NCI-H1105 (cell line): ENCODE results near the gene STMN1.

Experiments used
- DNase-seq: peaks from one replicate; lab custom pipeline; 2025; lab: John Stamatoyannopoulos, UW

STMN1 gene

DNA sequence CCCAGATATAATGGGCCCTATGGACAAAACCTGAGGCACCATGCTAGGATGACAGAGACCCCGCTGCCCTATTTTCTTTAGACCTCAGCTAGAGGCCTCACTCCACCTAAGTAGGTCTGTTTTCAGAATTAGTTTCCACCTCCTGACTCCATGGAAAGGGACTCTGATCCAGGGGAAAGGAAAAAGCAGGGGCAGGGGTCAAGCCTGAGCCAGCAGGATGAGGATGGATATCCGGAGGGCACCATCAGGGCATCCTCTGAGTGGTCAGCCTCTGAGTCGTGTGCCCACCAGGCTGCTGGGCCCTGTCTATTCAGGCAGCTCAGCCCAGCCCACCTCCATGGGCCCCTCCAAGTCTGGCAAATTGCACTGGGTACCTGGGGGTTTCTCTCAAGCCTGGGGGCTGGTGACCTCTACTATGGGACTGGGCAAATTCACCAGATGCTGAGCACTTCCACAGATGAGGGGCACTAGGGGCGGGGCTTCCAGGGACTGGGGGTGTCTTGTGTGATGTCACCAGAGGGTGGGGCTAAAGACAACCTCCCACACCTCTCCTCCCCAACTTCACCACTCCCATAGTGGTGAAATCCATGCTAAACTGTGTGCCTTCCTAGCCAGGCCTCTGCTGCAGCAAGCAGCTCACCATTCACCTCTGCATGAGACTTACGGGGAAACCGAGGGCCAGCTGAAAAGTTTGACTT is 36.2 kb downstream of the STMN1 start:
- DNase-seq: no peak

DNA sequence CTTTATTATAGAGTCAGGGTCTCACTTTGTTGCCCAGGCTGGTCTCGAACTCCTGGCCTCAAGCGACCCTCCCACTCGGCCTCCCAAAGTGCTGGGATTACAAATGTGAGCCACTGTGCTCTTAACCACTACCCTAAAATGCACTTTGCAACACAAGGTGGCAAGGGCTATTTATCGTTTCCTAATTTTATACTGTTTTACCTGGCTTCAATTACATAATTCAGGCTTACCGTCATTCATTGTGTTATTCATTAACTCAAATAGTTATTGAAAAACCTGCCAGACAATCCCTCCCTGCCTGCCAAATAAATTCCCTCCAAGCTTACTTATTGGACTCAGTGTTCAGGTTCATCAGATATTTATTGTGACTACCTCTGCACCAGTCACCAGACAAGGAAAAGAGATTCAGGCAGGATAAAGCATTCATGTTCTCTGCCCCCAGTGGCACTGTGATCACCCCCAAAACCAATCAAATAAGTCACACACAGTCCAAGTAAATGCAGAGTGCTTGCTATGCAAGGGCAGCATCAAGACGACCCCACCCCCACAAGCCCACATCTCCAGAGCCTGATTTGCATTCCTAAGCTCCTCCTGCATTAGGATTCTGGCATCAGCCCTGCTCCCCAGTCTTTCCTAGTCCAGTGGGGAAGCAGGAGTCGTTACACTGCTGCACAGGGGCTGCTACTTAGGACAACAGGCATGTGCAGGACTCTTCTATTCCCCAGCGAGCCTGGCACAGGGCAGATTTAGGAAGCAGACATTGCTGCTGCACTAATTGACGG is 38.8 kb downstream of the STMN1 start:
- DNase-seq: no peak

DNA sequence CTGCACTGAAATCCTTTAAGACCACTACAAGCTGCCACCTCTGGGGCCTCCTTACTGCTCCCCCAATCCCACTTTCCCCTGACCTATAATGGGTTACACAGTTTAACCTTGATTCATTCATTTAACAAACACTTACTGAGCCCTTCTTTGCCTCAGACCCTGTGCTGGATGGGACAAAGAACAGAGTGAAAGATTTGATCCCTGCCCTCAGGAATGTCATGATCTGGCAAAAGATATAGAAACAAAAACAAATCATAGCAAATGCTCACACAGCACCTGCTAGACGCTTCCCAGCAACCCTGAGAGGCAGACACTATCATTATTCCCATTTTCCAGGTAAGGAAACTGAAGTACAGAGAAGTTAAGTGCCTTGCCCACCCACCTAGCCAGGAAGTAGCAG is 39.9 kb downstream of the STMN1 start:
- DNase-seq: no peak

DNA sequence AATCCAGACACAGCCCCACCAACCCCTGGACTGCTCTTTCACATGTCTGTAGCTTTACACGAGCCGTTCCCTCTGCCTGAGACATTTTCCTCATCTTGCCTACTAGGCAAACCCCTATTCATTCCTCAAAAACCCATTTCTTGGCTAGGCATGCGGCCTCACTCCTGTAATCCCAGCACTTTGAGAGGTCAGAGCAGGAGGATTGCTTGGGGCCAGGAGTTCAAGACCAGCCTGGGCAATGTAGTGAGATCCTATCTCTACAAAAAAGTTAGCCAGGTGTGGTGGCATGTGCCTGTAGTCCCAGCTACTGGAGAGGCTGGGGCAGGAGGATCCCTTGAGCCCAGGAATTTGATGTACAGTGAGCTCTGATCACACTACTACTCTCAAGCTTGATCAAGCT is 41.8 kb downstream of the STMN1 start:
- DNase-seq: no peak

DNA sequence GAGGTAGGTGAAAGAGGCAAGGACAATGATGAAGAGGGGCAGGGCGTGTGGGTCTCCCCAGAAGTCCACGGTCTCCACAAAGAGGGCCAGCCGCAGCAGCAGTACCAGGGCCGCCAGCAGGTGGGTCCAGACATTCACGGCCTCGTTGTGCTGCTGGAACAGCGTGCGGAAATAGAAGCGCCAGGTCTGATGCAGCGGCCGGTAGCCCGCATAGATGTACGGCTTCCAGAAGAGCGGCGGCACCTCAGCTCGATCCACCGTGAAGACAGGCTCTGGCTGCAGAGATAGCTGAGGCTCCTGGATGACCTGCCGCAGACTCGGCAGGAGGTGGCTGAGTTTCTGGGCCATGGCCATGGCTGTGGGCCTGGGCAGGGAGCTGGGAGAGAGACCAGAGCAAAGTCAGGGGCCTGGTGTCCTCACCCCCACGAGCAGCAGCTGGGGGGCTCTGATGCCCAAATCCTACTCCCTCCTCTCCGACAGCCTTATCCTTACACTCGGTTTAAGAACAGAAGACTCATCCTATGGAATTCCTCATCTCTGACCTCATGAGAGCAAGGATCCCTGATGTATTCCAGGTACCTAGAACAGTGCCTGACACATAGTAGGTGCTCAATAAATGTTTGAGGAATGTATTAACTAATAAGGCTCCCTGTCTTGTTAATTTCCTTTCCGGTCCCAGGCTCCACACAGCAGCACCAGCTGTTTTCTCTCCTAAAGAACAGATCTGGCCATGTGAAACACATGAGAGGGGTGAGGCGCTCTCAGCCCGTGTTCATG is 42.5 kb downstream of the STMN1 start:
- DNase-seq: no peak

DNA sequence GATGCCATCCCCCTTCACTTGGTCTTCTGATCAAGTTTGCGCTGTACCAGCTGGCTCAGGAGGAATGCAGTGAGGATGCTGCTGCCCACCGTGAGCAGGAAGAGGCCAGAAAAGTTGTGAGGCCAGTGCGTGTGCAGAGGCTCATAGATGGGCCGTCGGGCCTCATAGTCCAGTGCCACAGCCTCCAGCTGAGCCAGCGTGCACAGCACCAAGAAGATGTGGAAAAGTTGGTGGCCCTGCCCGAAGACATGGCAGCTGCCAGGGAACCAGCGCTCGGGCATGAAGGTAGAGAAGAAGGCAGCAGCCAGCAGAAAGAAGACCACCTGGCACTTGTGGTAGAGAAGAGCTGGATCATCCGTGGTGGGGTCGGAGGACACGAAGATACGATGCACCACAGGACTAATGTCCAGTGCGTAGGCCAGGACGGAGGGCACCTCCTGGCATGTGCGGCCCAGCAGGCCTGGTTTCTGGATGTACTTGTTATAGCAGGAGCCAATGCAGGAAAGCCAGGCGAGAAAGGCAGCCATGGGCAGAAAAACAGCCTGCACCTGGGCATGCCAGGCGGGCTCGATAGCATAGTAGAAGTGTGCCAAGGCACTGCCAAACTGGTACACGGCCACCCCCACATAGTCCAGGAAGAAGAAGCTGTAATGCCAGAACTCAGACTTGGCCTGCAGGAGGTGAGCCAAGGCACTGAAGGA is 43.3 kb downstream of the STMN1 start:
- no peak for DNase-seq

DNA sequence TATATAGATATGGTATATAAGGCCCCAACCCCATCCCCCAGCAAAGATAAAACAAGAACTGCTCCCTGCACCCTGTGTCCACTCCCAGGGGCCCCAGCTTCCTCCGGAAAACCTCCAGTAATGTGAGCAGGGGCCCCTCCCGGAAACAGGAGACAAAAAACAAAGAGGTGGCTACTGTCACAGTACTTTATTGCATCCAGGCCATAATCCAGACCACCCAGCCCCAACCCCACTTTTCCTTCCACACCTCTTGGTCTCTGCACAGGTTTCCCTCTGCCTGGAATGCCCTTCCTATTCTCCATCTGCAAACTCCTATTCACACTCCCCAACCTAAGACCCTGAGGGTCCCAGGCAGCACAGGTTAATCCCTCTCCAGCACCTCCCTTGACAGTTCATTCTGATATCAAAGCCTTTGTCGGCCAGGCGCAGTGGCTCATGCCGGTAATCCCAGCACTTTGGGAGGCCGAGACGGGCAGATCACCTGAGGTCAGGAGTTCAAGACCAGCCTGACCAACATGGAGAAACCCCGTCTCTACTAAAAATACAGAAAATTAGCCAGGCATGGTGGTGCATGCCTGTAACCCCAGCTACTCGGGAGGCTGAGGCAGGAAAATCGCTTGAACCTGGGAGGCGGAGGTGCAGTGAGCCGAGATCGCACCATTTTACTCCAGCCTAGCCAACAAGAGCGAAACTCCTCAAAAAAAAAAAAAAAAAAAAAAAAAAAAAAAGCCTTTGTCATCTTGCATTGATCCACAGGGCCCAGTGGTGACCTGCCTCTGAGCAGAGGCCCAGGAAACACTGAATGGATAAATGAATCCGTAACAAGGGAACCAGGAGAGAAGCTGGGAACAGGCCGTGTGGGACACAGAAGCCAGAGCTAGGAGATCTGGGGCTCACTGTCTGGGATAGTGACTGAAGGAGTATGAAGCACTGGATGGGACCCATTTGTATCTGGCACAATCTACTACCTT is 44.6 kb downstream of the STMN1 start:
- no peak for DNase-seq

DNA sequence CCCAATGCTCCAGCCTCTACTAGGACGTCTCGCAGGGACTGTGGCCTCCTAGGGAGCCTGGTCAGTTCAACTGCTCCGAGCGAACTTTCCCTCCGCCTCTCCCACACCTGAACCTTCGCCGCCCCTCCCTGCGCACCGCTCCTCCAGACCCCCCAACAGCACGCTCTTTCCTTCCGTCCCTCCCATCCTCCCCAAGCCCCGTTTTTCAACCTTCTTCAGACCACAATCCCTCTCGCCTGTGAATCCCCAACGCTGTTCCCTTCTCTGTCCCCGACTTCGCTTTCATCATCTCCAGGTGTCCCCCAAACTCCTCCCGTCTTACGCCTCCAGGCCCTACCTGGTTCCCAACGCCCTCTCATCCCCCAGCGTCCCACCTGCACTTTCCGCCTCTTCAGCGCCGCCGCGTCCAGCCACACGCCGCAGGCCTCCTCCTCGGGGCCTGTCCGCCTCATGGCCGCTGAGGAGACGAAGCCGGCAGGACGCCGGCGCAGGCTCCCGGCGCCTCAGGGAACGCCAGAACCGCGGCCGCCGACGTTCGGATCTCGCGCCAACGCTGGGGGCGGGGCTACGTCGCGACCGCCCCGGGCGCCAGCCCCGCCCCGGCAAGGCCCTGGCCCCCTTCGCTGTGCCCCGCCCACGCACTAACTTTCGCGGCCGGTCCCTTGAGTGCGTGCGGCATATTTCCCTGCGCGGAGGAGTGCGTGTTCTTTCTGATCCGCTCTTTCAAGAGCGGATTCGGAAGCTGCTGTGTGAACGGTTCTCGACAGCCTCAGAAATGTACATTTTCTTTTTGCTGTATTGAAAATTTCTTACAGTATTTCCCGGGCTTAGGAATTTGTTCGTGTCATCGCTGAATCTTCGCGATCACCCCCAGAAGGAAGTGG is 47.1 kb downstream of the STMN1 start, which contains the start of gene AUNIP:
Gene AUNIP, minus strand, starts transcription at position 552 of the 884 bp plus-strand sequence. Its CDS starts 100 bp downstream, at position 452.
- DNase-seq: peak; percentile 86

DNA sequence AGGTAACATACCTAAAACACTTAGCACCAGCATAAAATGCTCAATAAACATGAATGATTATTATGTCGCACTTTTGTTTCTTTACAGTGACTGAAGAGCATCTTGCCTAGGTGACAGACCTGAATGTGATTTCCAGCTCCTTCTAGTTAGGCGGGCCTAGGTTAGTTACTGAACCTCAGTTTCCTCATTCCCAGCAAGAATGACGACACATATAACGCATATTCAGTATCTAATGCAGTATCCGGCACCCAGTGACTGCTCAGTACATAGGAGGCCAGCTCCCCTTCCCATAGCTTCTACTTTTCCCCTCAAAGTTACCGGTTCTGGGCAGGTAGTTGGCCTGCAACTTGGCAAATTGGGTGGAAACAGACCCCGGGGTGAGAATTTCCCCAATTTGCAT is 47.7 kb downstream of the STMN1 start:
- no peak for DNase-seq

DNA sequence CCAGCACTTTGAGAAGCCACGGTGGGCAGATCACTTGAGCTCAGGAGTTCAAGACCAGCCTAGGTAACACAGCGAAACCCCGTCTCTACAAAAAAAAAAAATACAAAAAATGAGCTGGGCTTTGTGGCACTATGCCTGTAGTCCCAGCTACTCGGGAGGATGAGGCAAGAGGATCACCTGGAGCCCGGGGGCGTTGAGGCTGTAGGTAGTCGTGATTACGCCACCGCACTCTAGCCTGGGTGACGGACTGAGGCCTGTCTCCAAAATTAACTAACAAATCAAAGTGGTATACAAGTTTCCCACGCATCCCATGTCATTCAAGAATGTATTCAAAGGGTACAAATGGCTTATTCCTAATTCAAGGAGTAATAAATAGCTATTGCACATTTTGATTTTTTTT is 49.4 kb downstream of the STMN1 start:
- no peak for DNase-seq

DNA sequence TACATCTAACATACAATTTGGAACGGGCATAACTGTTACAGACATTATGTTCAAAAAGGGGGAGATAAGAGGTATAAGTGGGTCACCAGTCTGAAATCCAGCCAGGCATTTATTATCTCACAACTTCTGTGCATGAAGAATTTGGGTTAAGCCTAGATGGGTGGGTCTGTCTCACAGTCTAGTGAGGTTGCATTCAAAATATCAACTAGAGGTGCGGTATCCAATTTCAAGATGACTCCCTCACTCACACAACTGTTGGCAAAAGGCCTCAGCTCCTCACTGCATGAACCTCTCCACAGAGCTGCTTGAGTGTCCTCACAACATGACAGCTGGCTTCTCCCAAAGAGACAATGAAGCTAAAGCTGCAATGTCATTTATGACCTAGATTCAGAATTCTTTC is 51.7 kb downstream of the STMN1 start:
- no peak for DNase-seq
